ENCODE measurements around the gene KATNAL2. TPM values are rescaled to one million over a fixed set of nuclear protein-coding genes. Genes with fewer than 3 reads are reported as not detected.

KATNAL2 gene
- total RNA-seq, 2 experiments from 2014 or later: 0.58 to 1.3 TPM

- Mint-ChIP-seq H3K4me1 (ENCODE audit: low read depth) (no peaks in the 10 kb centered on the region), H3K9me3 (no peaks in the 10 kb centered on the region), H3K27me3 (no peaks in the 10 kb centered on the region), H3K4me3 (no peak overlapping the region), H3K27ac (no peak overlapping the region), H3K36me3 (ENCODE audit: low read depth) (peaks cover 9% of the 10 kb centered on the region)
- no peak for ATAC-seq
- ChIA-PET CTCF (interaction anchor here (0.6 to 5.1 kb wide), 4 partner anchors 9 to 138 kb away, joined by 3 to 26 read pairs (median 4); no protein-coding TSS in a partner anchor), POLR2A (no interaction called here)
- DNase-seq: no peak
- intact Hi-C loops (cut with micrococcal nuclease): no loop called here
- TF ChIP-seq CTCF (IDR thresholded peaks at IDR 0.05): no peak
These were observed 193.3 kb downstream of the KATNAL2 start for GRCh38 chr18:47110492-47111274.

- ChIA-PET CTCF (interaction anchor here (1.0 to 5.1 kb wide), 3 partner anchors 12 to 90 kb away, joined by 4 to 26 read pairs (median 5); no protein-coding TSS in a partner anchor), POLR2A (interaction anchor here (0.8 kb wide), 1 partner anchor 36 kb away, joined by 3 read pairs; the partner anchor contains the start of gene HDHD2)
- Mint-ChIP-seq H3K27me3 (no peaks in the 10 kb centered on the region), H3K27ac (no peak overlapping the region), H3K4me1 (ENCODE audit: low read depth) (no peaks in the 10 kb centered on the region), H3K9me3 (no peaks in the 10 kb centered on the region), H3K36me3 (ENCODE audit: low read depth) (peaks cover 16% of the 10 kb centered on the region), H3K4me3 (no peak overlapping the region)
- intact Hi-C loops (cut with micrococcal nuclease): no loop called here
- no peak for TF ChIP-seq CTCF (IDR thresholded peaks at IDR 0.05)
- no peak for DNase-seq
- ATAC-seq: no peak
These were observed 196.6 kb downstream of the KATNAL2 start for GRCh38 chr18:47113796-47114540.

- no peaks in the 10 kb centered on the region for H3K27me3 Mint-ChIP-seq
- H3K36me3 Mint-ChIP-seq (ENCODE audit: low read depth): peaks cover 25% of the 10 kb centered on the region
- DNase-seq (no peak), ATAC-seq (no peak)
- TF ChIP-seq CTCF (IDR thresholded peaks at IDR 0.05): no peak
- peaks cover 5% of the 10 kb centered on the region for H3K4me1 Mint-ChIP-seq (ENCODE audit: low read depth)
- H3K27ac Mint-ChIP-seq: no peak overlapping the region
- no peaks in the 10 kb centered on the region for H3K9me3 Mint-ChIP-seq
- CTCF ChIA-PET: interaction anchor here (1.7 kb wide), 1 partner anchor 16 kb away, joined by 3 read pairs; no protein-coding TSS in a partner anchor
- intact Hi-C loops (cut with micrococcal nuclease): no loop called here
- POLR2A ChIA-PET: no interaction called here
- no peak overlapping the region for H3K4me3 Mint-ChIP-seq
These were observed 197.8 kb downstream of the KATNAL2 start for GRCh38 chr18:47115205-47115604.

GRCh38 chr18:47118981-47119380 is 201.6 kb downstream of the KATNAL2 start:
- Mint-ChIP-seq H3K4me1 (ENCODE audit: low read depth) (peaks cover 25% of the 10 kb centered on the region), H3K9me3 (no peaks in the 10 kb centered on the region), H3K36me3 (ENCODE audit: low read depth) (peaks cover 38% of the 10 kb centered on the region), H3K27me3 (no peaks in the 10 kb centered on the region), H3K27ac (no peak overlapping the region), H3K4me3 (no peak overlapping the region)
- CTCF ChIA-PET: interaction anchor here (1.3 kb wide), 1 partner anchor 86 kb away, joined by 5 read pairs; no protein-coding TSS in a partner anchor
- DNase-seq: no peak
- TF ChIP-seq CTCF (IDR thresholded peaks at IDR 0.05): no peak
- POLR2A ChIA-PET: no interaction called here
- intact Hi-C loops (cut with micrococcal nuclease): no loop called here
- no peak for ATAC-seq

Measured in activated CD8-positive, alpha-beta T cell treated with anti-CD3 and anti-CD28 coated beads for 36 hours (primary cell).